Activated T-cell treated with anti-CD3 and anti-CD28 coated beads, Interleukin-2, amount 50 U/mL, for 24 hours (primary cell): ENCODE measurements around the gene RNF167.

Experiments
- DNase-seq: peaks from one replicate; pipeline ENCODE4 v3.0.0-alpha.2; 2020
- H3K27ac Mint-ChIP-seq: 2 replicates; pipeline ENCODE4 v1.8.0; 2020; ENCODE audit warnings: mild to moderate bottlenecking, mixed read lengths
- H3K27me3 Mint-ChIP-seq: 2 replicates; pipeline ENCODE4 v1.8.0; 2020; ENCODE audit warnings: mixed read lengths
- H3K36me3 Mint-ChIP-seq: 2 replicates; pipeline ENCODE4 v1.8.0; 2020; ENCODE audit warnings: low read depth, mixed read lengths
- H3K4me1 Mint-ChIP-seq: 2 replicates; pipeline ENCODE4 v1.8.0; 2020; ENCODE audit warnings: low read depth, mixed read lengths
- H3K4me3 Mint-ChIP-seq: 2 replicates; pipeline ENCODE4 v1.8.0; 2020; ENCODE audit warnings: mild to moderate bottlenecking, moderate library complexity, mixed read lengths
- H3K9me3 Mint-ChIP-seq: 2 replicates; pipeline ENCODE4 v1.8.0; 2020; ENCODE audit warnings: mixed read lengths

RNF167 gene

DNA sequence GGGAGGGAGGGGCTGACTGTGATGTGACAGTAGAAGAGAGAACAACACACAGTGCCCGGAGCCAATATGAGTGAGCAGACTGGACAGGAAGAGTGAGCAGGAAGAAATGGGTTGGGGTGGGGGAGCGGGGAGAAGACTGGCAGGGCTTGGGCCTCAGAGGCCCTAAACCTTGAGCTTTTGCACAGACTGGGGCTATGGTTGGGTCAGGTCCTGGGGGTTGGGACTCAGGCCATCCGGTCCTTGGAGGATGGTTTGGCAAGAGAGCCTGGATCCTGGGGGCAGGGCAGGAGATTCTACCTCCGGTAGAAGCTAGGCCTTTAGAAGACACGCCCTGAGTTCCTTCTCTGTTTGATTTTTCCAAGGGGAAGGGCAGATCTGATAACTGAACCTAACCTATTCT lies 46.3 kb downstream of the RNF167 start:
- DNase-seq = no peak
- Mint-ChIP-seq H3K9me3 (no peaks in the 10 kb centered on the region), H3K27me3 (no peaks in the 10 kb centered on the region), H3K4me1 (peaks cover 52% of the 10 kb centered on the region), H3K36me3 (peaks cover 73% of the 10 kb centered on the region), H3K4me3 (peak overlapping the region; percentile 93), H3K27ac (peak overlapping the region; percentile 97)

DNA sequence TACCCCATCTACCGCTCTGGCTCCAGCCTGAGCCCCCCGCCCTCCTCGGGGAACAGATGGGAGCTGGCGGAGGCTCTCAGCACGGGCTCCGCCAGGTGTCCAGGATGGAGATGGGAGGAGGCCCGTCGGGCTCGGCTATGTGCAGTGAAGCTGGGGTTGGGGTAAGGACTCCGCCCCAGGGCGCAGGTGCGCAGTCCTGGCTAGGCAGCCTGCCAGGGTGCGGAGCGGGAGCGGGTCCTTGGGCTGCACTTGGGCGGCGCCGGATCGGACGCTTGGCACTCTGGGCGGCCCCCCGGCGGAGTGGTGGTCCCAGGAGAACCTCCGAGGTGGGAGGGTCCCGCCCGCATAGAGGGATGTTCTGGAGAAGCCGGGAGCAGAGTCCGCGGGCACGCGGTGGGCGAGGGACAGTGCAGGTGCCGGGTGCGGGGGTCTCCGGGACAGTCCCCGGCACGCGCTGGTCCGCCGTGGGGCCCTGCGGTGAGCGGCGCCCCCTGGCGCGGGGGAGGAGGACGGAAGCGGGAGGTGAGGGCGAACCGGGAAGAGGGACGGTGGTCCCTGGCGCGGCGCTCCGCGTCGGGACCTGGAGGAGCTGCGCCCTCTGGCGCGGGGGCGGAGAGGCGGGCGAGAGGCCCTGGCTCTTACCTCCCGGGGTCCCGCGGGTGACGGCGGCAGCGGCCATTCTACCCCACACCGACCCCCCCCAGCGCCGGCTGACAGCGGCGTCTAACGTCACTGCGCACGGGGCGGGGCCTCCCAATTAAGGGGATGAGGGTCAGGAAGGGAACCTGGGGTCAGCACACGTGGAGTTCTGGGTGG lies 47.1 kb downstream of the RNF167 start, which contains the start of gene CAMTA2:
Gene CAMTA2 (minus strand): TSS at position 725 of the 816 bp plus-strand sequence. CDS start 1,453 bp downstream, outside the sequence.
- Mint-ChIP-seq H3K27me3 (no peaks in the 10 kb centered on the region), H3K4me3 (peak within 1 kb of the TSS; percentile 93), H3K4me1 (peaks cover 52% of the 10 kb centered on the region), H3K36me3 (peaks cover 70% of the 10 kb centered on the region), H3K9me3 (no peaks in the 10 kb centered on the region), H3K27ac (peak within 1 kb of the TSS; percentile 97)
- peak; percentile 94 for DNase-seq

DNA sequence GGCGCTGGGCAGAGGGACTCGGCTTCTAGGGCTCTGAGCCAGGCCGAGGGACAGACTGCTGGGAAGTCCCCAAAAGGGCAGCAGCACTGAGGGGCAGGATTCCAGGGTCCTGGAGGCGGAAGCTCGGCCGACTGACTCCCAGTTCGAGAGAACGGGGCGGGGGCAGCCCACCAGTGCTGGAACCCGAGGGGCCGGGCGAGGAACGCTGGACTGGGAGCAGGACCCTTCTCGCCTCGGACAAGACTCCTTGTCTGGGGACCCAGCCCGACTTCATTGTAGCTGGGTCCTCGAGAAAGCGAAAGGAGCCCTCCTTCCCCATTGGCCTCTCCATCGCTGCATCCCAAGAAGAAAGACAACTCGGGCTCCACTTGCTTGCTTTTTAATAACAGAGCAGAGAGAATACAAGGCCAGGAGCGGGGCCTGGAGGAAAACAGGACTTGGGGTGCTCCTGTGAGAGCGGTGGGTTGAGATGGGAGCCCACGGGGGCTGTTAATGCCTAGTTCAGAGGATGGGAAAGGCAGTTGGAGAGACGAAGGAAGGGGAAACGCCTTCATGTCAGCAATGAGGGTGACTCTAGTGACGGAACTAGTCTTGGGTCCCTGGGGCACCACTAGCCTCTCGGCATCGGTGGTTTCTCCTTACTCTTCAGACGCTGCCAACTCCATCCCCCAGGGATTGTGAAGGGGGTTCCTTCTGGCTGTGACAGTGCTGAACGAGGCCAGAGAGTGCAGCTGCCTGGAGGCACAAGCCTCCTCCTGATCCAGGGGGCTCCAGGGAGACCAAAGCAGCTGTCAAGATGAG lies 47.9 kb downstream of the RNF167 start:
- H3K36me3 Mint-ChIP-seq = peaks cover 63% of the 10 kb centered on the region
- peaks cover 49% of the 10 kb centered on the region for H3K4me1 Mint-ChIP-seq
- H3K27me3 Mint-ChIP-seq = no peaks in the 10 kb centered on the region
- H3K27ac Mint-ChIP-seq = peak overlapping the region; percentile 97
- H3K9me3 Mint-ChIP-seq = no peaks in the 10 kb centered on the region
- peak; percentile 45 for DNase-seq
- H3K4me3 Mint-ChIP-seq = peak overlapping the region; percentile 93

DNA sequence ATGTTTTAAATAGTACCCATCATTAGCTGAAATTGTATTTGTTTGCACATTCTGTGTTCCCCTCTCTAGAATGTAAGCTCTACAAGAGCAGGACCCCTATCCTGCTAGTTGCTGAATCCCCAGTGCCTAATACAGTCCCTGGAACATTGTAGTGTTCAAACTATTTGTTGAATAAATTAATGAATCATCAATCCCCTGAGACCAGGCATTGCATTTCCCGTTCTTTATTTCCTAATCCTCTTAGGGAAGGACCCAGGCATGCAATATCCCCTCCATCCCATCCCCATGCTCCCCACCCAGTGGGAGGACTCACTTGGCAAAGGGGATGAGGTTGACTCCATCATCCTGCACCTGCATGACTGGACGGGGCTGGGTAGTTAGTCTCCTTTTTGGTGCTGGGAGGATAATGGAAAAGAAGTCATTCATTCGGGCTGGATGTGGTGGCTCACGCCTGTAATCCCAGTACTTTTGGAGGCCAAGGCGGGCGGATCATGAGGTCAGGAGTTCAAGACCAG lies 54.1 kb downstream of the RNF167 start:
- Mint-ChIP-seq H3K4me3 (no peak overlapping the region), H3K4me1 (peaks cover 32% of the 10 kb centered on the region), H3K27me3 (no peaks in the 10 kb centered on the region), H3K36me3 (peaks cover 22% of the 10 kb centered on the region), H3K9me3 (no peaks in the 10 kb centered on the region), H3K27ac (no peak overlapping the region)
- no peak for DNase-seq
